HepG2 (cell line): ENCODE results near the gene IFT57. TPM values are rescaled to one million over a fixed set of nuclear protein-coding genes. Genes with fewer than 3 reads are reported as not detected.

Experiments used
- ATAC-seq: fragments of 200-7000 bp; cut with Tn5 transposase; 3 replicates; pipeline ENCODE4 v1.9.1; 2020; ENCODE audit warnings: mild to moderate bottlenecking, moderate library complexity
- BruUV-seq: library from RNA; stranded (reverse); fragments of 400-500 nt; replicated peaks from 2 replicates; lab custom pipeline; 2021; lab: Mats Ljungman, UMichigan
- CTCF ChIA-PET: fragments of 300-600 bp; formaldehyde crosslinking; extraction: SDS; loops from one replicate; lab custom pipeline; 2021; ENCODE audit warnings: low total read pairs, inconsistent platforms, low intra/inter-chr PET ratio; lab: Yijun Ruan, JAX
- POLR2A ChIA-PET: fragments of 350-600 bp; sonication (Branson Sonifier 250); formaldehyde crosslinking; loops from one replicate; lab custom pipeline; 2020; ENCODE audit warnings: antibody characterized with exemption, inconsistent platforms; lab: Yijun Ruan, JAX
- DNase-seq: peaks from one replicate; pipeline ENCODE4 v3.0.0-alpha.2; 2015; ENCODE audit warnings: low spot score
- FAIRE-seq: peaks from 3 replicates; lab custom pipeline; 2011; peaks lifted over from hg19 to GRCh38; lab: Jason Lieb, UNC
- H2AFZ ChIP-seq: one replicate; pipeline ENCODE4 v1.6.1; 2011; ENCODE audit warnings: low read length, inconsistent platforms
- H3K27ac ChIP-seq: fragments of 300-600 bp; 3 replicates; pipeline ENCODE4 v1.8.0; 2011; ENCODE audit warnings: mixed run types, mild to moderate bottlenecking, mixed read lengths, low read length, inconsistent platforms; ENCODE audit not compliant: insufficient read depth; ENCODE audit errors: extremely low read length
- H3K27me3 ChIP-seq, 2 experiments: fragments of 200-600 bp in 1 of 2; 2 replicates in 1 of 2; 3 replicates in 1 of 2; pipeline versions ENCODE4 v1.6.0 to v1.8.0; 2011; ENCODE audit warnings: low read length in 2 of 2, mild to moderate bottlenecking in 2 of 2, moderate library complexity in 2 of 2, inconsistent platforms in 1 of 2; ENCODE audit not compliant: insufficient read depth in 2 of 2, control insufficient read depth in 1 of 2
- H3K36me3 ChIP-seq, 2 experiments: fragments of 200-600 bp in 1 of 2; replicated peaks in 1 of 2; 2 replicates in 1 of 2; 3 replicates in 1 of 2; pipeline versions ENCODE4 v1.5.1 to v1.8.0; 2011; ENCODE audit warnings: low read length in 2 of 2, inconsistent platforms in 1 of 2; ENCODE audit not compliant: insufficient read depth in 2 of 2, control insufficient read depth in 1 of 2
- H3K4me1 ChIP-seq: 2 replicates; pipeline ENCODE4 v1.5.1; 2012; ENCODE audit warnings: low read length, inconsistent platforms; ENCODE audit not compliant: insufficient read depth
- H3K4me2 ChIP-seq: 2 replicates; pipeline ENCODE4 v1.6.0; 2011; ENCODE audit warnings: low read depth, low read length, inconsistent platforms
- H3K4me3 ChIP-seq, 3 experiments: fragments of 200-600 bp in 1 of 3; sonication (generic), shearing (Covaris generic) in 1 of 3; replicated peaks in 1 of 3; 2 replicates each; pipeline ENCODE4 v1.5.1; 2011 to 2016; ENCODE audit warnings: low read length in 3 of 3, inconsistent platforms in 2 of 3, low read depth in 2 of 3, mild to moderate bottlenecking in 2 of 3, control low read depth in 1 of 3, mixed read lengths in 1 of 3; ENCODE audit not compliant: insufficient read depth in 1 of 3
- H3K79me2 ChIP-seq: one replicate; pipeline ENCODE4 v1.6.1; 2011; ENCODE audit warnings: low read length, inconsistent platforms; ENCODE audit not compliant: insufficient read depth
- H3K9ac ChIP-seq: 2 replicates; pipeline ENCODE4 v1.6.0; 2011; ENCODE audit warnings: mild to moderate bottlenecking, low read depth, low read length, inconsistent platforms; ENCODE audit not compliant: insufficient read depth
- H3K9me3 ChIP-seq: 2 replicates; pipeline ENCODE4 v1.5.1; 2012; ENCODE audit warnings: mild to moderate bottlenecking, low read length
- H4K20me1 ChIP-seq: 2 replicates; pipeline ENCODE4 v1.6.0; 2011; ENCODE audit warnings: inconsistent platforms, mild to moderate bottlenecking, low read length, moderate library complexity; ENCODE audit not compliant: insufficient read depth
- AKAP8 ChIP-seq: sonication (generic); formaldehyde crosslinking; IDR thresholded peaks from 2 replicates; pipeline ENCODE4 v1.5.1; 2020; ENCODE audit warnings: mild to moderate bottlenecking, missing genetic modification reagents
- GATAD2A ChIP-seq: IDR thresholded peaks from 2 replicates; pipeline ENCODE4 v1.6.1; 2016
- HMGXB3 ChIP-seq: sonication (generic); formaldehyde crosslinking; IDR thresholded peaks from 2 replicates; pipeline ENCODE4 v1.4.0; 2020; ENCODE audit warnings: missing genetic modification reagents, borderline replicate concordance
- HMGXB4 ChIP-seq, 2 experiments: sonication (generic) in 1 of 2; formaldehyde crosslinking in 1 of 2; IDR thresholded peaks; 2 replicates each; pipeline versions ENCODE4 v1.4.0 to v1.6.1; 2018 to 2020; ENCODE audit warnings: missing genetic modification reagents in 2 of 2, borderline replicate concordance in 1 of 2, low read depth in 1 of 2, mild to moderate bottlenecking in 1 of 2, missing biosample characterization in 1 of 2
- LBX2 ChIP-seq: sonication (generic); formaldehyde crosslinking; IDR thresholded peaks from 2 replicates; pipeline ENCODE4 v1.5.0; 2020; ENCODE audit warnings: missing genetic modification reagents, mild to moderate bottlenecking, borderline replicate concordance
- NR2F1 ChIP-seq, 2 experiments: fragments of 450-650 bp in 1 of 2; formaldehyde crosslinking in 1 of 2; IDR thresholded peaks; 2 replicates each; pipeline versions ENCODE4 v1.5.0 to v1.6.1; 2016 to 2020; ENCODE audit warnings: mild to moderate bottlenecking in 1 of 2, missing compliant biosample characterization in 1 of 2, missing genetic modification reagents in 1 of 2, moderate library complexity in 1 of 2
- PHF21A ChIP-seq: sonication (generic); formaldehyde crosslinking; IDR thresholded peaks from 2 replicates; pipeline ENCODE4 v1.5.0; 2020; ENCODE audit warnings: mild to moderate bottlenecking, missing genetic modification reagents
- REPIN1 ChIP-seq: sonication (generic); formaldehyde crosslinking; IDR thresholded peaks from 2 replicates; pipeline ENCODE4 v1.8.0; 2022; ENCODE audit warnings: missing genetic modification reagents, low read depth, mild to moderate bottlenecking, borderline replicate concordance
- SP140L ChIP-seq: sonication (generic); formaldehyde crosslinking; IDR thresholded peaks from 2 replicates; pipeline ENCODE4 v1.4.0; 2020; ENCODE audit warnings: missing genetic modification reagents, borderline replicate concordance
- TEAD2 ChIP-seq: sonication (generic); formaldehyde crosslinking; IDR thresholded peaks from 2 replicates; pipeline ENCODE4 v1.9.0; 2021; ENCODE audit warnings: missing genetic modification reagents
- ZNF367 ChIP-seq: sonication (generic); formaldehyde crosslinking; IDR thresholded peaks from 2 replicates; pipeline ENCODE4 v1.4.0; 2020; ENCODE audit warnings: missing genetic modification reagents, borderline replicate concordance
- ZNF597 ChIP-seq: sonication (generic); formaldehyde crosslinking; IDR thresholded peaks from 2 replicates; pipeline ENCODE4 v1.5.0; 2020; ENCODE audit warnings: missing genetic modification reagents
- ZNF740 ChIP-seq: sonication (generic); formaldehyde crosslinking; IDR thresholded peaks from 2 replicates; pipeline ENCODE4 v1.4.0; 2020; ENCODE audit warnings: missing genetic modification reagents
- WGBS: methylation state at CpG from one replicate; pipeline ENCODE4 v1.1.6; 2017; ENCODE audit warnings: low lambda C conversion rate; 5-methylcytosine and 5-hydroxymethylcytosine counted together
- in situ Hi-C: cut with HindIII; loops from 2 replicates; pipeline ENCODE4 v1.10.0; 2017; ENCODE audit warnings: low pct_unique_long_range_greater_than_20kb; ENCODE audit not compliant: extremely low pct_ligation_motif_present
- intact Hi-C: fragments of 100-400 bp; cut with micrococcal nuclease; formaldehyde crosslinking; loops from one replicate; pipeline ENCODE4 v1.10.0; 2022; ENCODE audit not compliant: unreplicated experiment
- polyA plus RNA-seq, 8 experiments: library from polyadenylated mRNA; depleted of rRNA in 3 of 8; stranded (reverse) in 7 of 8; unstranded in 1 of 8; fragments of >200 nt; fragmentation: Illumina TruSeq in 4 of 8; extraction: Trizol in 4 of 8; gene quantifications; 2 replicates each; pipeline versions ENCODE4 v1.2.1 to v1.2.3, GENCODE V29; 2011 to 2016; ENCODE audit warnings: low read depth in 4 of 8, missing spikeins in 1 of 8, mixed read lengths in 1 of 8; ENCODE audit not compliant: insufficient read depth in 1 of 8
- total RNA-seq, 5 experiments: library from RNA; depleted of rRNA; stranded (reverse); fragments of >200 nt; fragmentation: Illumina TruSeq; extraction: Trizol; gene quantifications; 2 replicates each; pipeline ENCODE4 v1.2.3, GENCODE V29; 2016; ENCODE audit warnings: low read depth in 1 of 5

IFT57 gene
- total and polyA plus RNA-seq, 2 of the 13 experiments (the other 11 are each of a cell fraction or from before 2014, with no cell fraction given), result 5.5 to 14.5 TPM

GRCh38 chr3:108200024-108200423 is 22.2 kb downstream of the IFT57 start (continued):
- TF ChIP-seq NR2F1 (CRISPR knock-in tag; IDR thresholded peaks at IDR 0.05), result no peak
- no peak for TF ChIP-seq AKAP8 (CRISPR knock-in tag)
- TF ChIP-seq SP140L, result no peak
- TF ChIP-seq PHF21A (CRISPR knock-in tag), result no peak
- TF ChIP-seq ZNF740 (CRISPR knock-in tag), result no peak
- no peak for TF ChIP-seq GATAD2A (CRISPR knock-in tag)
- TF ChIP-seq TEAD2 (CRISPR knock-in tag), result no peak

- FAIRE-seq (no peak), DNase-seq (no peak), ATAC-seq (no peak)
- BruUV-seq, result no TSS peak
- 93% methylated on average over 4 of the region's 4 CpGs for whole genome bisulfite sequencing
- H3K4me1 ChIP-seq, result peaks cover 16% of the 10 kb centered on the region
- no peak overlapping the region for H3K4me3 ChIP-seq
- H3K27me3 ChIP-seq, result no peaks in the 10 kb centered on the region
- H3K9ac ChIP-seq, result no peak overlapping the region
- POLR2A ChIA-PET, result no interaction called here
- peaks cover 4% of the 10 kb centered on the region; the same call in 1 of the 2 replicates for H3K9me3 ChIP-seq
- H3K79me2 ChIP-seq, result no peaks in the 10 kb centered on the region
- CTCF ChIA-PET, result no interaction called here
- no peaks in the 10 kb centered on the region for H4K20me1 ChIP-seq
- no peak overlapping the region for H3K27ac ChIP-seq
- intact Hi-C loops (no loop called here), in situ Hi-C loops (no loop called here)
- H3K4me2 ChIP-seq, result no peak overlapping the region
- H3K36me3 ChIP-seq, result no peaks in the 10 kb centered on the region
- no peak overlapping the region for H2AFZ ChIP-seq
- TF ChIP-seq REPIN1 (CRISPR knock-in tag), result no peak
- no peak for TF ChIP-seq ZNF367 (CRISPR knock-in tag)
- TF ChIP-seq LBX2 (CRISPR knock-in tag), result no peak
- TF ChIP-seq ZNF597 (CRISPR knock-in tag), result no peak
- no peak for TF ChIP-seq HMGXB3 (CRISPR knock-in tag)
- no peak for TF ChIP-seq HMGXB4 (CRISPR knock-in tag; IDR thresholded peaks at IDR 0.05; ENCODE audit: borderline replicate concordance in 1 of 2, low read depth in 1 of 2)
These were observed 30.8 kb downstream of the IFT57 start for GRCh38 chr3:108191394-108191793.
